Activated T-cell treated with anti-CD3 and anti-CD28 coated beads, Interleukin-2, amount 50 U/mL, for 24 hours (primary cell): Measurements from ENCODE around the gene IP6K2.
"Not testable (repeated sequence)": the region's sequence is repeated elsewhere in the genome, so short reads cannot be mapped to it uniquely, and the experiment has no call there.

Experiments
- DNase-seq: peaks from one replicate; pipeline ENCODE4 v3.0.0-alpha.2; 2020
- H3K27ac Mint-ChIP-seq: 2 replicates; pipeline ENCODE4 v1.8.0; 2020; ENCODE audit warnings: mild to moderate bottlenecking, mixed read lengths
- H3K27me3 Mint-ChIP-seq: 2 replicates; pipeline ENCODE4 v1.8.0; 2020; ENCODE audit warnings: mixed read lengths
- H3K36me3 Mint-ChIP-seq: 2 replicates; pipeline ENCODE4 v1.8.0; 2020; ENCODE audit warnings: low read depth, mixed read lengths
- H3K4me1 Mint-ChIP-seq: 2 replicates; pipeline ENCODE4 v1.8.0; 2020; ENCODE audit warnings: low read depth, mixed read lengths
- H3K4me3 Mint-ChIP-seq: 2 replicates; pipeline ENCODE4 v1.8.0; 2020; ENCODE audit warnings: mild to moderate bottlenecking, moderate library complexity, mixed read lengths
- H3K9me3 Mint-ChIP-seq: 2 replicates; pipeline ENCODE4 v1.8.0; 2020; ENCODE audit warnings: mixed read lengths

IP6K2 gene, protein sequence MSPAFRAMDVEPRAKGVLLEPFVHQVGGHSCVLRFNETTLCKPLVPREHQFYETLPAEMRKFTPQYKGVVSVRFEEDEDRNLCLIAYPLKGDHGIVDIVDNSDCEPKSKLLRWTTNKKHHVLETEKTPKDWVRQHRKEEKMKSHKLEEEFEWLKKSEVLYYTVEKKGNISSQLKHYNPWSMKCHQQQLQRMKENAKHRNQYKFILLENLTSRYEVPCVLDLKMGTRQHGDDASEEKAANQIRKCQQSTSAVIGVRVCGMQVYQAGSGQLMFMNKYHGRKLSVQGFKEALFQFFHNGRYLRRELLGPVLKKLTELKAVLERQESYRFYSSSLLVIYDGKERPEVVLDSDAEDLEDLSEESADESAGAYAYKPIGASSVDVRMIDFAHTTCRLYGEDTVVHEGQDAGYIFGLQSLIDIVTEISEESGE

DNA sequence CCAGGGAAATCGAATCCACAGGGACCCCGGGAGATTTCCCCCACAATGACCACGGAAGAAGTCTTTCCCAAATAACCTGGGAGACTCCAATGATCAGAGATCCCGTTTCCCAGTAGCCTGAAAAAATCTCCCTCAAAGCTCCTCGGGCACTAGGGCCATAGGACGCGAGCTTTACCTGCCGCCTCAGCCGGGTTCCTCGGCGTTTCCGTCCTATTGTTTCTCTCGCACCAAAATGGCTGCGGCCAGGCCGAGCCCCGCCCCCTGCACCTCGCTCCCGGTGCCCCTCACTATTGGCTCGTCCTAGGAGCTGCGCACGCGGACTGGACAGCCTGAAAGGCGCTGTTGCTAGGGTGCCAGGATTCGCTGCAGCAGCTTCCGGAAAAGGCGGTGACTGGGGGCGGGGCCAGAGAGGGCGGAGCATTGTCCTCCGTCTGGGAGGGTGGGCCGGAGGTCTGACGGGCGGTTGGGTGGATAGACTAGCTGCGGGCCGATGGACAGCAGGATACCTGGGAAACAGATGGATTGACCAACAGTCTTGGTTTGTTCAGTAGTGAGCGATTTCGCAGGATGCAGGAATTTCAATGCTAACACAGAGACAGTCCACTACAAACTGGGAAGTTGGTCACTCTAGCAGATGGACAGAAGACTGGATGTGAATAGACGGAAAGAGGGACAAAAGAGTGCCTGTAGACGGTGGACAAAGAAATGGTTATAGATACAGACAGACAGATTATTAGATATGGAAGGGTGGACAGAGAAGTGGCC is at the start of gene IP6K2:
Gene IP6K2 (minus strand): TSS at position 240 of the 765 bp plus-strand sequence. CDS start 21,930 bp downstream, outside the sequence.
- Mint-ChIP-seq H3K27ac (peak within 1 kb of the TSS; percentile 95), H3K4me3 (peak within 1 kb of the TSS; percentile 98), H3K4me1 (peaks cover 38% of the 10 kb centered on the region), H3K36me3 (peaks cover 44% of the 10 kb centered on the region), H3K9me3 (no peaks in the 10 kb centered on the region), H3K27me3 (no peaks in the 10 kb centered on the region)
- DNase-seq = peak; percentile 99

DNA sequence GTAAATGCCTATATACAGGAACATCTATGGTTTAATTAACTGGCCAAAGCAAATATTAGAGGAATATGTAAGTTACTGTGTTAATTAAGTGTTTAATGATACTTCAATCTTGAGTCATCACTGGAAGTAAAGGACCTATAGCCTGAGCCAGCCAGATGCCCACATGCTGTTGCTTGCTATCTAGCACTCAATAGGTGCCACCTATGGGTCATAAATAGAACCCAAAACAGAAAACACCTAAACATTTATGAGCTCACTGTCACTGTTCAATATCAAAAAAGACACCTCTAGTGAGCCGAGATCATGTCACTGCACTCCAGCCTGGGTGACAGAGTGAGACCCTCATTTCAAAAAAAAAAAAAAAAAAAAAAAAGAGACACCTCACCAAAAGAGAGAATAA is 48.4 kb upstream of the IP6K2 start:
- Mint-ChIP-seq H3K4me3 (no peak overlapping the region), H3K9me3 (no peaks in the 10 kb centered on the region), H3K4me1 (peaks cover 2% of the 10 kb centered on the region), H3K27ac (no peak overlapping the region), H3K27me3 (no peaks in the 10 kb centered on the region), H3K36me3 (peaks cover 56% of the 10 kb centered on the region)
- DNase-seq = no peak

DNA sequence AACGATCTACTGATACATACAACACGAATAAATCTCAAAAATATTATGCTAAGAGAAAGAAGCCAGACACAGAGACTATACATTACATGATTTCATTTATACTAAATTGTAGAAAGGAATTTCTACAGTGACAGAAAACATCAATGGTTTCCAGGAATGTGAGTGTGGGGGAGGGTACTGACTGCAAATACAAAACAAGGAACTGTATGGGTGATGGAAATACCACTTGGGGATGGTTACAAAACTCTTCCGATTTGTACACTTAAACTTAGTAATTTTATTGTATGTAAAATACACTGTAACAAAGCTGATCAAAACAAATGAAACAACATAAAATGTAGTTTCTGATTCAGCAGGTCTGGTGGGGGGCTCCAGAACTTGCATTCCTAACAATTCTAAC is 45.8 kb upstream of the IP6K2 start:
- Mint-ChIP-seq H3K4me1 (no peaks in the 10 kb centered on the region), H3K27me3 (no peaks in the 10 kb centered on the region), H3K9me3 (no peaks in the 10 kb centered on the region), H3K4me3 (no peak overlapping the region), H3K27ac (peak overlapping the region; percentile 27), H3K36me3 (peaks cover 64% of the 10 kb centered on the region)
- no peak for DNase-seq

DNA sequence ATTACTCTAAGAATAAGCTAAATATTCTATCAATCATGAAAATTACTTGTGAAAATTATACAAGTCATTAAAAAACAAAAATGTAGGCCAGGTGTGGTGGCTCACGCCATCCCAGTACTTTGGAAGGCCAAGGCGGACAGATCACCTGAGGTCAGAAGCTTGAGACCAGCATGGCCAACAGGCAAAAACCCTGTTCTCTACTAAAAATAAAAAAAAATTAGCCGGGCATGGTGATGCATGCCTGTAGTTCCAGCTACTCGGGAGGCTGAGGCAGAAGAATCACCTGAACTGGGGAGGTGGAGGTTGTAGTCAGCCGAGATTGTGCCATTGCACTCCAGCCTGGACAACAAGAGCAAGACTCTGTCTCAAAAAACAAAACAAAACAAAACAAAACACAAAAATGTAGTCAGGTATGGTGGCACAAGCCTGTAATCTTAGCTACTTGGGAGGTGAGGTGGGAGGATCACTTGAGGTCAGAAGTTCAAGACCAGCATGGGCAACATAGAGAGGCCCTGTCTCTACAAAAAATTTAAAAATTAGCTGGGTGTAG is 43.0 kb upstream of the IP6K2 start:
- H3K27ac Mint-ChIP-seq, H3K4me3 Mint-ChIP-seq, H3K9me3 Mint-ChIP-seq, H3K27me3 Mint-ChIP-seq, H3K4me1 Mint-ChIP-seq, DNase-seq: not testable (repeated sequence)
- peaks cover 70% of the 10 kb centered on the region for H3K36me3 Mint-ChIP-seq

DNA sequence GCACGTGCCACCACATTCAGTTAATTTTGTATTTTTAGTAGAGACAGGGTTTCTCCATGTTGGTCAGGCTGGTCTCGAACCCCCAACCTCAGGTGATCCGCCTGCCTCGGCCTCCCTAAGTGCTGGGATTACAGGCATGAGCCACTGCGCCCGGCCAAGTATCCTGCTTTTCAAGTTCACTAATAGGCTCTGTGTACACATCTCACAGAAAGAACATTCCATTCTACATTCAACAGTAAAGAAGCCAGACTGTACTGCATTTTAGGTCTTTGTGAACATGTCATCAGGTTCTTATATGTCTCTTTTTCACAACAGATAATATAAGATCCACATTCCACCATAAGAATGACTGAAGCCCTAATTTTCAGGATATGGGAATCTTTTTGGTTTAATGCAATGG is 42.5 kb upstream of the IP6K2 start:
- H3K9me3 Mint-ChIP-seq, H3K4me3 Mint-ChIP-seq, DNase-seq, H3K4me1 Mint-ChIP-seq, H3K27me3 Mint-ChIP-seq, H3K27ac Mint-ChIP-seq: not testable (repeated sequence)
- H3K36me3 Mint-ChIP-seq = peaks cover 65% of the 10 kb centered on the region

DNA sequence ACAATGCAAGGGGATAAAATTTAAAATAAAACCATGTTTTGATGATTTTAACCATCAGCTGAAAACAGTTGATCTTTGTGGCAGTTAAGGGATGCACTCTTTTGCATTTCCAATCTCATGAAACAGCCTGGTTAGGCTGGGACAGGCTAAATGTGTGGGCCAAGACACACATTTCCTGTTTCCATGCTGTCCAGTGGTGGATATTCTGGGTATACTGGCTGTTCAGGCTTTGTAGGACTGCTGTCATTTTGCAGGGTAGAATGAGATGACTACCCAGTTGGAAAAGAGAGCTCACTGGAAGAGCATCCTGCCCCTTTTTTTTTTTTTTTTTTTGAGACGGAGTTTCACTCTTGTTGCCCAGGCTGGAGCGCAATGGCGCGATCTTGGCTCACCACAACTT is 42.0 kb upstream of the IP6K2 start:
- H3K27me3 Mint-ChIP-seq = no peaks in the 10 kb centered on the region
- no peak overlapping the region for H3K4me3 Mint-ChIP-seq
- DNase-seq = no peak
- no peak overlapping the region for H3K27ac Mint-ChIP-seq
- H3K9me3 Mint-ChIP-seq = no peaks in the 10 kb centered on the region
- H3K36me3 Mint-ChIP-seq = peaks cover 60% of the 10 kb centered on the region
- peaks cover 10% of the 10 kb centered on the region for H3K4me1 Mint-ChIP-seq

DNA sequence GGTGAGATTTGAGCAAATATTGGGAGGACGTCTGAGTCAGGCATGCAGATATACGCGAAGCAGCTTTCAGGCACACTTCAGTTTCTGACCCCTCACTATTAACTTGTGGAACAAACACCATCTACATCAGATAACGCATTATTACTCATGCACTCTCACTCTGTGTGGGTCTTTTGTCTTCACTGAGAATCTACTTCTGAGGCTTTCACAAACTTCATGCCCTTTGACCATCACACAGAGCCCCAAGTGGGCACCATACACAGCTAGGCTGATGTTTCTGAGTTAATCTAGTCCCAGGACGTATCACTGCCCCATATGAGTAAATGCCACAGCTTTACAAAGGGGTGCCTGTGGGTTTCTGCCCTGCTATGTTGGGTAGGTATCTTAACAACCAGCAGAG is 39.6 kb upstream of the IP6K2 start:
- DNase-seq = no peak
- peaks cover 54% of the 10 kb centered on the region for H3K36me3 Mint-ChIP-seq
- H3K27ac Mint-ChIP-seq = peak overlapping the region; percentile 37
- H3K9me3 Mint-ChIP-seq = no peaks in the 10 kb centered on the region
- no peak overlapping the region for H3K4me3 Mint-ChIP-seq
- no peaks in the 10 kb centered on the region for H3K27me3 Mint-ChIP-seq
- peaks cover 10% of the 10 kb centered on the region for H3K4me1 Mint-ChIP-seq

DNA sequence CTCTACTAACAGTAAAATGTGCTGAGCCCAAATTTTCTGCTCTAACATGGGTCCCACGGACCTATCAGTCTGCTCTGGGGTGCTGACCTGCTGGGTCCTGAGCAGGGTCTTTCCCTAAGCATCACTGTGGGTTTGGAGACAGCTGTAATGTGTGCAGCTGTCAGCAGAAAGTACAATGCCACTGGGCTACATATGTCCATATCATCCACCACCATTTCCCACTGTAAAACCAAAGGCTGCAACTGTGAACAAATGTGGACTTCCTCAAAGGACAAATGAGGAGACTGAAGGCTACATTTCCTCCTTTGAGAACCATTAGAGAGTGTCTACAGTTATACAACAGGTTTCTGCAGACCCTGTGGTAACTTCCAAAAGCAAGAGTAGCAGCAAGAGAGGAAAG is 33.8 kb upstream of the IP6K2 start:
- no peaks in the 10 kb centered on the region for H3K9me3 Mint-ChIP-seq
- no peak overlapping the region for H3K4me3 Mint-ChIP-seq
- no peak for DNase-seq
- no peaks in the 10 kb centered on the region for H3K27me3 Mint-ChIP-seq
- no peaks in the 10 kb centered on the region for H3K4me1 Mint-ChIP-seq
- H3K36me3 Mint-ChIP-seq = peaks cover 61% of the 10 kb centered on the region
- no peak overlapping the region for H3K27ac Mint-ChIP-seq

DNA sequence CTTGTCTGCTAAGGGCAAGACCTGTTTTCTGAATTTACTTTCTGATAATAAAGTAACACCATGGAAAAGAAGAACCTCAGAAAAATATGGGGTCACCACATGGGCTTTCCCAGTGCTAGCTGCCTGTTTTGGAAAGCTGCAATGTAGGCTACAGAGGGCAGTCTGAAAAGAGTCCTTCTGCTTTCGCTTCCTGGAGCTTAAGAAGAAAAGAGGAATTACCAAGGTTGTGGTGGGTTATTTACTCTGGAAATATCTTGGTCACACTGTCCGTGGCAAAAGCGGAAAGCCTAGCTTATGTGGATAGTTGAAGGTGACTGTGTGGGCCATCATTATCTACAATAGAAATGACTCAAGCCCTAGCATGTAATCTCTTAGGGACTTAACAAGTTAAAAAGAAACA is 31.7 kb upstream of the IP6K2 start:
- Mint-ChIP-seq H3K36me3 (peaks cover 65% of the 10 kb centered on the region), H3K27me3 (no peaks in the 10 kb centered on the region), H3K4me1 (no peaks in the 10 kb centered on the region), H3K4me3 (no peak overlapping the region), H3K27ac (no peak overlapping the region), H3K9me3 (no peaks in the 10 kb centered on the region)
- no peak for DNase-seq

DNA sequence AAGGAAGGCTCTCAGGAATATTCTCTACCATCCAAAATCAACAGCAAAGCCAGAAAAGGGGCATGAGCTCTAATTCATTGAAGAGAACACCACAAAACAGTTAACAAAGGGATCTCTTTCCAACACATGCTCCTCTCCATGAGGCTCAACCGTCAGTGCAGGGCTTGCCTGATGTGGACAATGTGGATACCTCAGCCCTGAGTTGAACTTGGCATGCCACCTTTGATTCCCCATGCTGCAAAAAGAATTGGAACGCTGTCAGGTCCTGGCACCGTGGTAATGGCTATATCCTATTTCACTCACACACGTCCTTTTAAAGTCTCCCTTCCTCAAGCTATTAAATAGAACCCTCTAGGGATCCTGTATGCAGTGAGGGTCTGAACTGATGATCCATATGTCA is 30.7 kb upstream of the IP6K2 start:
- H3K27ac Mint-ChIP-seq = no peak overlapping the region
- H3K36me3 Mint-ChIP-seq = peaks cover 61% of the 10 kb centered on the region
- no peak for DNase-seq
- no peaks in the 10 kb centered on the region for H3K9me3 Mint-ChIP-seq
- H3K4me3 Mint-ChIP-seq = no peak overlapping the region
- H3K27me3 Mint-ChIP-seq = no peaks in the 10 kb centered on the region
- no peaks in the 10 kb centered on the region for H3K4me1 Mint-ChIP-seq

DNA sequence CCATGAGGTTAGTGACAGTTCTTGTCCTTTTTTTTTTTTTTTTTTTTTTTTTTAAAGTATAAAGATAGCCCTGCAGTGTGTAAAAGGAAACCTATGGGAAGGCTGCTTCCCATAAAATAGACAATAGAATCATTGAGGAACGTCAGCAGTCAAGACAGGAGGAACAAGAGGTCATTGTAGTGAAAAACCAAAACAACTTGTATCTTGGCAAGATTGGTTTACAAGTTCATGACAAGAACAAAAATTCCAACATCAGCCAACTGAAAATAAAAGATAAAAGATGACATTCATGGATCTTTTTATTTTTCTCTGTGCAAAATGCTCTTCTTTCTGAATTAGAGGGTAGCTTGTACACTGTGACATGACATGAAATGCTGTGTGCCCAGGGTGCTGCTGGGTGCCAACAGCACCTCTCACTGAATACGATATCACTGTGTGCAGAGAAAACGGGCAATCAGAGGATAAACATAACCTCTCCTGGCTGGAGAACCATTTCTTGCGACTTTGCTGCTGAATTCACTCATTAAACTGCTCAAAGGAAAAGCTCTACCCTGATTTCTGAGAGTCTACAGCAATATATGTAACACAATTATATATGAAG is 30.1 kb upstream of the IP6K2 start:
- H3K4me3 Mint-ChIP-seq = no peak overlapping the region
- no peaks in the 10 kb centered on the region for H3K27me3 Mint-ChIP-seq
- H3K4me1 Mint-ChIP-seq = no peaks in the 10 kb centered on the region
- no peak for DNase-seq
- no peak overlapping the region for H3K27ac Mint-ChIP-seq
- H3K9me3 Mint-ChIP-seq = no peaks in the 10 kb centered on the region
- peaks cover 56% of the 10 kb centered on the region for H3K36me3 Mint-ChIP-seq

DNA sequence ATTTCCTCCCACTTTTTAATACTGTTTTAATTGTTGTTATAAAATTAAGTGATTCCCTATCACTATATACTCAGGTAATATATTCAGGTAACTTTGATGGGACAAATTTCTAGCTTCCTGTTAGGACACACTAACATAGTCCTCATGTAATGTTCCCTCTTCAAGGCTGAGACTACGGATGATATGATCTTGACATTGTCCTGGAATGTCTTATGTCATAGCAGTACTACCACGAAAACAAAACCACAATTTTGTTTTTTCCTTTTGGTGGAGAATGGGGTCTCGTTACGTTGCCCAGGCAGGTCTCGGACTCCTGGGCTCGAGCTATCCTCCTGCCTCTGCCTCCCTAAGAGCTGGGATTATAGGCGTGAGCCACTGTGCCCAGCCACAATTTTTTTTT is 26.8 kb upstream of the IP6K2 start:
- H3K4me3 Mint-ChIP-seq = no peak overlapping the region
- H3K27ac Mint-ChIP-seq = no peak overlapping the region
- no peaks in the 10 kb centered on the region for H3K27me3 Mint-ChIP-seq
- no peaks in the 10 kb centered on the region for H3K9me3 Mint-ChIP-seq
- no peak for DNase-seq
- H3K4me1 Mint-ChIP-seq = peaks cover 2% of the 10 kb centered on the region
- H3K36me3 Mint-ChIP-seq = peaks cover 28% of the 10 kb centered on the region

DNA sequence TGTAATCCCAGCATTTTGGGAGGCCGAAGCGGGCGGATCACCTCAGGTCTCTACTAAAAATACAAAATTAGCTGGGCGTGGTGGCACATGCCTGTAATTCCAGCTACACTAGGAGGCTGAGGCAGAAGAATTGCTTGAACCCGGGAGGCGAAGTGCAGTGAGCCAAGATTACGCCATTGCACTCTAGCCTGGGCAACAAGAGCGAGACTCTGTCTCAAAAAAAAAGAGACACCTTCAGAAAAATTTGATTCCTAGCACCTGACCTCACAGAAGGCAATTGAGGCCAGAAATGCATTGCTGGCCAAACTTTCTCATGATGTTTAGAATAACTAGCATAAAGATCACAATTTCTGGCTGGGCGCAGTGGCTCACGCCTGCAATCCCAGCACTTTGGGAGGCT is 24.2 kb upstream of the IP6K2 start:
- H3K4me1 Mint-ChIP-seq, H3K9me3 Mint-ChIP-seq, H3K36me3 Mint-ChIP-seq, H3K27me3 Mint-ChIP-seq, H3K27ac Mint-ChIP-seq, H3K4me3 Mint-ChIP-seq, DNase-seq: not testable (repeated sequence)

DNA sequence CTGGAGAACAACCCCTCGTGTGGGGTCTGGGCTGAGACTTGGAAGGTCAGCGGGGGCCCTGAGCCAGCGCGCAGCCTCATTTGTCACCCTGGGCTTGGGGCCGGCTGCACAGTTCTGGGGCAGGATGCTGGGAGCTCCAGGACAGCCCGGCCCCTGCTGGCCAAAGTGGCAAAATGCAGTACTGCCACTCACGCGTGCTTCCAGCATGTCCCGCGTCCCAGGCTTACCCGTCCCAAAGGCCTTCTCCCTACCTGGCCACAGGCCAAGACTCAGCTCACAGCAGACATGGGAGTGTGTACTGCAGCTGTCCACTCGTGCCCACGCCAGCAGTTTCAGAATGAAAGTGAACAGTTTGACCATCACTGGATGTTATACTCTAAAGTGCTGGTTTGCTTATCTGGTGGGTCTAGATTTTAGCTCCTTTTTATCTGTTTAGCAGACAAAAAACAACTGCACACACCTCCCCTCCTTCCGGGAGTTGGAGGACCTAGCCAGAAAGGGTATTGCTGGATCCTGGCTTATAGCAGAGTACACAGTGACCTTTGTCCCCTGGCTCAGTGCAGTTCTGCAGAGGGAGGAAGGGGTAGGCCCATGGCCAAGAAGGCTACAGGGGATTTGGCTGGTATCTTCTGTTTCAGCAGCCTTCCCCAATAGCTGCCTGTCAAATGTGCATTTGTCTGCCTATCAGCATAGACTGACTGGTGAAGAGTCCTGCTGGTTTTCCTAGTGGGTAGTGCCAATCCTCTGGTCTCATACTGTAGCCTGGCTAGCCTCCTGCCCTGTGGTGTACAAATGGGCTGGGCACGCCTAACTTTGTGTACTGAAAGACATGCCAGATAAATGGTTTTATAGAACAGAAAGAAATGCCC is 23.2 kb upstream of the IP6K2 start:
- peaks cover 2% of the 10 kb centered on the region for H3K4me1 Mint-ChIP-seq
- H3K27me3 Mint-ChIP-seq = no peaks in the 10 kb centered on the region
- no peak overlapping the region for H3K4me3 Mint-ChIP-seq
- DNase-seq = peak; percentile 71
- H3K9me3 Mint-ChIP-seq = no peaks in the 10 kb centered on the region
- no peak overlapping the region for H3K27ac Mint-ChIP-seq
- peaks cover under 1% of the 10 kb centered on the region for H3K36me3 Mint-ChIP-seq
